GM12878 (cell line): ENCODE results near the gene MLN. TPM values are rescaled to one million over a fixed set of nuclear protein-coding genes. Genes with fewer than 3 reads are reported as not detected.

Source experiments
- CTCF ChIP-seq, 3 experiments: IDR thresholded peaks in 2 of 3; conservative IDR thresholded peaks in 1 of 3; 2 replicates each; pipeline ENCODE4 v1.5.1; 2011; ENCODE audit warnings: low read depth in 3 of 3, low read length in 3 of 3, mild to moderate bottlenecking in 3 of 3, control low read depth in 2 of 3, moderate library complexity in 2 of 3, inconsistent platforms in 1 of 3, mixed read lengths in 1 of 3; ENCODE audit not compliant: control insufficient read depth in 2 of 3, insufficient read depth in 1 of 3; ENCODE audit errors: extremely low read depth in 1 of 3
- CUX1 ChIP-seq: IDR thresholded peaks from 2 replicates; pipeline ENCODE4 v1.6.1; 2012; ENCODE audit warnings: improper control_type of control experiment, low read depth, low read length; ENCODE audit not compliant: insufficient replicate concordance
- E2F4 ChIP-seq: IDR thresholded peaks from 2 replicates; pipeline ENCODE4 v1.6.1; 2012; ENCODE audit warnings: low read depth, low read length, improper control_type of control experiment
- EP300 ChIP-seq, 2 experiments: fragments of 150-350 bp in 1 of 2; IDR thresholded peaks; 2 replicates each; pipeline ENCODE4 v1.6.1; 2011 to 2012; ENCODE audit warnings: low read depth in 2 of 2, low read length in 2 of 2, borderline replicate concordance in 1 of 2, improper control_type of control experiment in 1 of 2, inconsistent platforms in 1 of 2; ENCODE audit not compliant: control insufficient read depth in 1 of 2
- HDAC2 ChIP-seq: fragments of 200-600 bp; sonication (generic); IDR thresholded peaks from 2 replicates; pipeline ENCODE4 v1.6.1; 2017
- LARP7 ChIP-seq: fragments of 450-650 bp; IDR thresholded peaks from 2 replicates; pipeline ENCODE4 v1.6.1; 2017; ENCODE audit warnings: mild to moderate bottlenecking
- RCOR1 ChIP-seq: conservative IDR thresholded peaks from 2 replicates; pipeline ENCODE4 v1.6.1; 2012; ENCODE audit warnings: low read depth, low read length, improper control_type of control experiment
- SIX5 ChIP-seq: IDR thresholded peaks from 2 replicates; pipeline ENCODE4 v1.6.1; 2011; ENCODE audit warnings: mild to moderate bottlenecking, low read depth, low read length, moderate library complexity; ENCODE audit not compliant: severe bottlenecking
- SREBF2 ChIP-seq: IDR thresholded peaks from 2 replicates; pipeline ENCODE4 v1.6.1; 2012; ENCODE audit warnings: mild to moderate bottlenecking, low read length
- ZNF384 ChIP-seq: IDR thresholded peaks from 2 replicates; pipeline ENCODE4 v1.6.1; 2012; ENCODE audit warnings: low read depth, mild to moderate bottlenecking, low read length, improper control_type of control experiment, borderline replicate concordance
- ZNF687 ChIP-seq: fragments of 450-650 bp; IDR thresholded peaks from 2 replicates; pipeline ENCODE4 v1.6.1; 2017; ENCODE audit warnings: mild to moderate bottlenecking, moderate library complexity
- ZZZ3 ChIP-seq: IDR thresholded peaks from 2 replicates; pipeline ENCODE4 v1.6.1; 2011; ENCODE audit warnings: low read depth; ENCODE audit not compliant: control insufficient read depth, insufficient read length
- polyA plus RNA-seq, 11 experiments: library from polyadenylated mRNA; depleted of rRNA in 4 of 11; unstranded in 6 of 11; stranded (reverse) in 5 of 11; fragments of >200 nt; fragmentation: Nextera tagmentation in 4 of 11; fragmentation: Illumina TruSeq in 1 of 11; extraction: Ambion mirVana in 4 of 11; extraction: Trizol in 1 of 11; gene quantifications; 1 replicate in 1 of 11; 2 replicates in 10 of 11; pipeline versions ENCODE4 v1.2.1 to v1.2.3, GENCODE V29; 2011 to 2016; ENCODE audit warnings: inconsistent platforms in 2 of 11, missing spikeins in 2 of 11, low read depth in 1 of 11
- total RNA-seq, 4 experiments: library from RNA; depleted of rRNA in 3 of 4; stranded (reverse); fragments of >200 nt in 3 of 4; fragmentation: Illumina TruSeq in 1 of 4; extraction: Trizol in 1 of 4; gene quantifications; 2 replicates each; pipeline versions ENCODE4 v1.2.1 to v1.2.3, GENCODE V29; 2013 to 2021

Gene MLN
- total and polyA plus RNA-seq, 10 of the 15 experiments (the other 5 are each of a cell fraction or from before 2014, with no cell fraction given) = not detected

DNA sequence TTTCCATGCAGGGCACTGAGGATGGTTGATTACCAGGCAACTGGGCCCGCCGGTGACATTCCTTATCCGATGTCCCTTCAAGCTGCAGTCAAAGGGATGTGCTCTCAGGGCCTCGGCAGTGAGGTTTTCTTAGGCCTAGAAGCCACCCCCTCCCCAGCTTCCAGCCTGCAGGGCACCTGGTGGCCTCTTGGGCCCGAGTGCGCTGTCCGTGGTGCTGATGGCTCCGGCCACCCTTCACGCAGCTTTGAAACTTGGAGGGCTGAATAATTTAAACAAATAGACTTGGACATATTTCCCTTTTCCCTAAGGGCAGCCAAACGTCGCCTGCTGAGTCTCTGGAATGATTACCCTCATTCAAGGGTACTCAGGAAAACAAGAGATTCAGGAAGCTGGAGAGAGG is 8.9 kb upstream of the MLN start (continued):
- TF ChIP-seq RCOR1 (peak; percentile 65; the same call in 1 of the 2 replicates), CTCF (IDR thresholded peaks at IDR 0.05 in 2 of 3, conservative IDR thresholded peaks at IDR 0.05 in 1 of 3; ENCODE audit: control insufficient read depth in 2 of 3, extremely low read depth in 1 of 3, insufficient read depth in 1 of 3, low read depth in 3 of 3, low read length in 3 of 3) (peak in 1 of 3 experiments; percentile 44; a peak in 1 of 6 replicates), ZZZ3 (no peak), HDAC2 (no peak), SREBF2 (no peak), E2F4 (no peak), ZNF687 (no peak), SIX5 (no peak), LARP7 (no peak), ZNF384 (no peak), EP300 (IDR thresholded peaks at IDR 0.05; ENCODE audit: borderline replicate concordance in 1 of 2, control insufficient read depth in 1 of 2, low read depth in 2 of 2, low read length in 2 of 2) (no peak), CUX1 (no peak)
